ENCODE data around the gene SOWAHD.

- TF ChIP-seq FOSL1 (IDR thresholded peaks at IDR 0.05; ENCODE audit: low read depth) (no peak), JUND (IDR thresholded peaks at IDR 0.05) (no peak), TCF7L2 (IDR thresholded peaks at IDR 0.05; ENCODE audit: borderline replicate concordance, extremely low read depth, insufficient read depth, insufficient read length) (no peak), EZH2 (IDR thresholded peaks at IDR 0.05) (no peak), CTCF (IDR thresholded peaks at IDR 0.05 in 2 of 3, conservative IDR thresholded peaks at IDR 0.05 in 1 of 3; ENCODE audit: borderline replicate concordance in 1 of 3, insufficient read depth in 1 of 3, low read depth in 2 of 3, low read length in 2 of 3) (no peak), ZBTB33 (IDR thresholded peaks at IDR 0.05; ENCODE audit: extremely low read depth, insufficient replicate concordance, low read length) (no peak), POLR2A (IDR thresholded peaks at IDR 0.05; ENCODE audit: borderline replicate concordance, extremely low read depth, insufficient read depth, insufficient read length) (no peak), POLR2AphosphoS5 (IDR thresholded peaks at IDR 0.05; ENCODE audit: low read depth, low read length) (no peak)
- TF ChIP-seq, protein P1, sequence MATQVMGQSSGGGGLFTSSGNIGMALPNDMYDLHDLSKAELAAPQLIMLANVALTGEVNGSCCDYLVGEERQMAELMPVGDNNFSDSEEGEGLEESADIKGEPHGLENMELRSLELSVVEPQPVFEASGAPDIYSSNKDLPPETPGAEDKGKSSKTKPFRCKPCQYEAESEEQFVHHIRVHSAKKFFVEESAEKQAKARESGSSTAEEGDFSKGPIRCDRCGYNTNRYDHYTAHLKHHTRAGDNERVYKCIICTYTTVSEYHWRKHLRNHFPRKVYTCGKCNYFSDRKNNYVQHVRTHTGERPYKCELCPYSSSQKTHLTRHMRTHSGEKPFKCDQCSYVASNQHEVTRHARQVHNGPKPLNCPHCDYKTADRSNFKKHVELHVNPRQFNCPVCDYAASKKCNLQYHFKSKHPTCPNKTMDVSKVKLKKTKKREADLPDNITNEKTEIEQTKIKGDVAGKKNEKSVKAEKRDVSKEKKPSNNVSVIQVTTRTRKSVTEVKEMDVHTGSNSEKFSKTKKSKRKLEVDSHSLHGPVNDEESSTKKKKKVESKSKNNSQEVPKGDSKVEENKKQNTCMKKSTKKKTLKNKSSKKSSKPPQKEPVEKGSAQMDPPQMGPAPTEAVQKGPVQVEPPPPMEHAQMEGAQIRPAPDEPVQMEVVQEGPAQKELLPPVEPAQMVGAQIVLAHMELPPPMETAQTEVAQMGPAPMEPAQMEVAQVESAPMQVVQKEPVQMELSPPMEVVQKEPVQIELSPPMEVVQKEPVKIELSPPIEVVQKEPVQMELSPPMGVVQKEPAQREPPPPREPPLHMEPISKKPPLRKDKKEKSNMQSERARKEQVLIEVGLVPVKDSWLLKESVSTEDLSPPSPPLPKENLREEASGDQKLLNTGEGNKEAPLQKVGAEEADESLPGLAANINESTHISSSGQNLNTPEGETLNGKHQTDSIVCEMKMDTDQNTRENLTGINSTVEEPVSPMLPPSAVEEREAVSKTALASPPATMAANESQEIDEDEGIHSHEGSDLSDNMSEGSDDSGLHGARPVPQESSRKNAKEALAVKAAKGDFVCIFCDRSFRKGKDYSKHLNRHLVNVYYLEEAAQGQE (IDR thresholded peaks at IDR 0.05; ENCODE audit: low read depth): no peak
Observed at GRCh38 chrX:119801253-119802221, 43.1 kb downstream of the SOWAHD start.
